ENCODE results near the gene UNC5B.
A peak's percentile ranks its signal among the peaks of the same experiment; 100 is the strongest.
"Not testable (repeated sequence)": the region's sequence is repeated elsewhere in the genome, so short reads cannot be mapped to it uniquely, and the experiment has no call there.

Gene UNC5B

GRCh38 chr10:71269301-71270288, 57.2 kb downstream of the UNC5B start:
- no peak for DNase-seq

GRCh38 chr10:71270301-71271220, 58.2 kb downstream of the UNC5B start:
- DNase-seq, result peak; percentile 23

DNA sequence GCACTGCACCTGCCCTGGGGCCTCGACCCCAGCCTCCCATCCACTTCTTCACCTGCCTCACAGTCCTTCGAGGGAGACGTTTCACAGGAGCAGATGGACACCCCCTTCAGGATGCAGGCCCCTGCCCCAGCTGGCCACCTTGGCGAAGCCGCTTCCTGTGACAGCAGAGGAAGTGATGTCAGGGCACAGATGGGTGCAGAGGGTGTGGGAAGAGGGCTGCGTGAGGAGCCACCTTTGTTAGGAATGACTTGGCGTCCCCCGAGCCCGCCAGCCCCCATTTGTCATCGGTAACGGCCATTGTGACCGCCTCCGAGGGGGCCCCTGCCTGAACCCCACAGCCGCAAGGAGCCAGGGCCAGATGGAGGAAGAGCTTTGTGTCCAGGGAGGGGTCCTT, 59.3 kb downstream of the UNC5B start:
- no peak for DNase-seq

DNA sequence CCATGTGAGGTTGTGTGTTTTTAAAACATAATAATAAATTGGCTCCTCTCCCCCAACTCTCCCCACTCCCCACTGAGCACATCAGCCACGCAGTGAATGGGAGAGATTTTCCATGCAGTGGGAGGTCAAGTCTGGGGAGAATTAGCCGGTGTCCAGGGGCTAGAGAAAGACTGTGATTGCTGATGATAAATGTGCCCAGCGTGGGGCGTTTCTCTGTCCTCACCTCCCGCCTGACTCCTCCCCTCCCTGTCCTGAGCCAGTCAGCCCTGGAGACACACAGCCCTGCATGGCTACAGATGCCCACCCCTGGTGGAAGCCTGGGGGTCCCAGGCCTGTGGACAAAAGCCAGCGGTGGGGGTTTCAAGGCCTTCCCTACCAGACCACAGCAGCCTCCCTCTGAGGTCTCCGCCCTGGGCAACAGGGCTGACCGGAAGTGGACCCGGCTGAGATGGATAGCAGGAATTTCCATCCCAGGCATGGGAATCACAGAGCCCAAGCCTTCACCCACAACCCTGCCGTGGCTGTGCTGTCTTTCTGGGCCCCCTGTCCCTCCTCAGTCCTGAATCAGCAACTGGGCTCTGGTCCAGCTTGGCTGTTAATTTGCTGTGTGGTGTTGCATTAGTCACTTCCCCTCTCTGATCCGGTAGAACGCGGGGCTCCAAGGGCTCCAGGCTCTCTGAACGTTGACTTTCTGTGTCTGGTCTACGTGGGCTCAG, 59.8 kb downstream of the UNC5B start:
- no peak for DNase-seq

DNA sequence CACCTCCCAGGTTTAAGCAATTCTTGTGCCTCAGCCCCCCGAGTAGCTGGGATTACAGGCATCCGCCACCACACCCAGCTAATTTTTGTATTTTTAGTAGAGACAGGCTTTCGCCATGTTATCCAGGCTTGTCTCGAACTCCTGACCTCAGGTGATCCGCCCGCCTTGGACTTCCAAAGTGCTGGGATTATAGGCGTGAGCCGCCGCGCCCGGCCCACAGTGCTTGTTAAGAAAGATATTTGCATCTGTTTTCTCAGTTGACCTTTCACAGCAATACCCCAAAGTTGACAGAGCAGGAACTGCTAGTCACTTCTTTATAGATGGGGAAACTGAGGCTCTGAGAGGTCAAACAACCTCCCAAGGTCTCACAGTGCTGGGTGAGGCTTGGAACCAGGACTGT, 60.6 kb downstream of the UNC5B start:
- not testable (repeated sequence) for DNase-seq

DNA sequence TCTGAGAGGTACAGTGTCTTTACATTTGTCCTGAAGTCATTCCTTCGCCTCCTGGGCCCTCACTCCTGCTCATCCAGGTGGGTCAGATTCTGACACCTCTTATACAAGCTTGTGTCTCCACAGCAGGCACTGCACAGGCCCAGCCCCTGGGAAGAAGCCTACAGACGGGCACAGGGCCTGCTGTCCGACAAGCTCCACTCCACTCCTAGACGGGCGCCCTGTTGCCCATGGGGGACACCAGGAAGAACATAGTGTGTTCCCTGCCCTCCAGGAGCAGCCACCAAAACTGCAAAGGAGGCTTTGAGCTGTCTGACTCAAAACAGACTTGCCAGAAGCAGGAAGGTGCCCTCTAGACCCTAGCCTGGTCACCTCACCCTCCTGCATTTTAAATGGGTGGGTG, 61.1 kb downstream of the UNC5B start:
- no peak for DNase-seq

DNA sequence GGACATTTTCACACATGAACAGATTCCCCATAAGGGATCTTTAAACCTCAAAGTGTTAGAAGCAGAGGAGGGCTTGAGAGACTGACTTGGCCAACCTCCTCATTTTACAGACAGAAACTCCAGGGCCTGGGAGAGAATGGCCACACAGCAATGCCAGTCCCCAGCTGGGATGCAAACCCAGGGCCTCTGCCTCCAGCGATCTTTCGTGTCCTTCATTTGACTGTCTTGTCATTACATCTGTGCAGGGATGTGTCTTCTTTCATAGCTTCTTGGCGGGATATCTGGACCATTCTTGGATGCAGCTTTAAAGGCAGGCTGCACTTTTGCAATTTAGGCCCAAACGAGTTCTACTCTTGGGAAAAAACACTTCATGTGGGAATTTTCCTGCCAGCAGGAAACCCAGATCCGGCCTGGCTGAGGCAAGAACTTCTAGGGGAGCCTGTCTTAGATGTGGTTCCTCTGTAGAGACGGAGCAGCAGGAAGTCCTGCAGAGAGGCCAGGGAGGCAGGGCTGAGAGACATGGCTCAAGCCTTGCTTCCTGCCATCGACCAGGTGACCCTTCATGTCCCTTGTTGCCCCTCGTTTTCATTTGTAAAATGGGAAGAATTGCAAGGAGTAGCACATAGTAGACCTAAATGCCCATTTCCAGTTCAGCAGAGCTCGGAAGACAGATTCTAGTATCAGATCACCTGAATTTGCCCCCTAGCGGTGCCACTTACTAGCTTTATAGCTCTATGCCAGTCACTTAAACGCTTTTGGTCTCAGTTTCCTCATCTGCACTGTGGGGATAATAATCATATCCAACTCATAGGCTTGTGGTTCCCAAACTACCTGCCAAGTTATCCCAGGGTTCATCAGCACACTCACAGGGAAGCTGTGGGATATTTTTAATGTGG, 62.8 kb downstream of the UNC5B start:
- DNase-seq, result no peak

DNA sequence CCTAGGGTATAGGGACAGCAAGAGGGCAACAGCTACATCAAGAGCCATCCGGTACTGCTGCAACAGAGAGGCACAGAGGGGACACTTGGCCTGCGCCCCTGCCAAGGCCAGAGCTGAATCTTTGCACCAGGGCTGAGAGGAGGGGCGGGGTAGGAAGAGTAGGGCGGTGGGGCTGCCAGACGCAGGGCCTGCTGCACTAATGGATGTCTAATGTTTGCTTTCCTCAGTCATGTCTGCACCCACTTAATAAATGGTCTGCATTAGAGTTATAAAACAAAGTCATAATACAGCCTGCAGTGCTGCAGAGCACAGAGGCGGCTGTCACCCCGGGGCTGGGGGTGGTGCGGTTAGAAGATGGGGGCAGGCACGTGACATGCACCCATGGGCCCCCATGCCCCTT, 64.5 kb downstream of the UNC5B start:
- DNase-seq, result no peak

- no peak for DNase-seq
These were observed 65.7 kb downstream of the UNC5B start for GRCh38 chr10:71277914-71278665.

DNA sequence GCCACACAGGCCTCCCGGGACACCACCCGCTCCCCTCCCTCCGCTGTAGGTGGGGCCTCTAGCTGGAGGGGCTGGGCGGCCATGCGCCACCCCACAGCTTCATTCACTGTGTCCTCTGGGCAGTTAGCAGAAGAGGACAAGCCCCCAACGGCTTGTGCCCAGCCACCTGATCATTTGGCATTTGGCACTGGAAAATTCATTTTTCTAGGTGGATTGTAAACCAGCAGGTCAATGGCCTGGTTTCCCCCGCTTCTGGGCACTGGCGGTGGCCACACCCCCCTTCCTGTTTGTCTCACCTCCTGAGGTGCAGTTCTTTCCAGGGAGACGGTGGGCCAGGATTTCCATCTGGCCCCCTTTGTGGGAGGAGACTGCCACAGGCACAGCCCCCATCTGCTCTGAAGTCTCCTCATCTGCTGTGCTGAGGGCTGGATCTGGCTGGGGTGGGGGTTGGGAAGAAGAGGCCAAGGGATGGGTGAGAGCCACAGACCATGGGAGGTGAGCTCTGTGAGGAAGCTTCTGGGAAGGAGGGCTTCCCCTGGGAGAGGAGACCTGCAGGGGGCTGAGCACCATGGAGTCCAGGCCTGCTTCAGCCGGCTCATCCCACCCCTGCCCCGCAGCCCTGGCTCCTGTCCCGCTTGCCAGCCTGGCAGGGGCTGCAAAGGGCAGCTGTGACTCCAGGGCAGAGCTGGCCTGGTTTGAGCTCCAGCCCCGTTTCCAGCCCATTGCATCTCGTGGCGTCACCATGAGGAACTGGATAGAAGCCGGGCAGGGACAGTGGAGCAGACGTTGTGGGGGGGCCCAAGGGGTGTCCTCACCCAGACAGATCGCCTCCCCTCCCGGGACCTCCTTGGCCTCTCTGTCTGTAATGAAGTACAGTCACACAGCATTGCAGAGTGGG, 66.6 kb downstream of the UNC5B start:
- DNase-seq, result no peak

- DNase-seq, result no peak
These were observed 67.3 kb downstream of the UNC5B start for GRCh38 chr10:71279590-71280170.

GRCh38 chr10:71280216-71280615, 67.8 kb downstream of the UNC5B start:
- no peak for DNase-seq

- DNase-seq, result no peak
These were observed 68.5 kb downstream of the UNC5B start for GRCh38 chr10:71280825-71281224.

- DNase-seq, result no peak
These were observed 69.4 kb downstream of the UNC5B start for GRCh38 chr10:71281646-71282322.

DNA sequence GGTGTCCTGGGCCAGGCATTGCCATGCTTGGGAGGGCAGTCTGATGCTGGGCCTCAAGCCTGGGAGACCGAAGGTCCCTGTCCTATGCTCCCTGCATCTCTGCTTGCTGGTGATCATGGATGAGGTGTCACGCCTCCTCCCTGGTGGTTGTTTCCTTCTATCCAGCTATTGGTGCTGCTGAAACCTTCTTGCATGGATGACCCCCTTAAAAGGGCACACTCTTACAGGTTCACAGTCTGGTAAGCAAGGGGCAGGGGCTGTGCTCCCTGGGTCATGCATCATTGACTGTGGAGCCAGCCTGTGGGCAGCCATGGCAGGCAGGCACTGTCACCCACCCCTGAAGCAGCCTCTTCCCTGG, 69.9 kb downstream of the UNC5B start:
- DNase-seq, result no peak

- DNase-seq, result no peak
These were observed 71.0 kb downstream of the UNC5B start for GRCh38 chr10:71283410-71283809.

GRCh38 chr10:71283876-71284275, 71.5 kb downstream of the UNC5B start:
- DNase-seq, result no peak

DNA sequence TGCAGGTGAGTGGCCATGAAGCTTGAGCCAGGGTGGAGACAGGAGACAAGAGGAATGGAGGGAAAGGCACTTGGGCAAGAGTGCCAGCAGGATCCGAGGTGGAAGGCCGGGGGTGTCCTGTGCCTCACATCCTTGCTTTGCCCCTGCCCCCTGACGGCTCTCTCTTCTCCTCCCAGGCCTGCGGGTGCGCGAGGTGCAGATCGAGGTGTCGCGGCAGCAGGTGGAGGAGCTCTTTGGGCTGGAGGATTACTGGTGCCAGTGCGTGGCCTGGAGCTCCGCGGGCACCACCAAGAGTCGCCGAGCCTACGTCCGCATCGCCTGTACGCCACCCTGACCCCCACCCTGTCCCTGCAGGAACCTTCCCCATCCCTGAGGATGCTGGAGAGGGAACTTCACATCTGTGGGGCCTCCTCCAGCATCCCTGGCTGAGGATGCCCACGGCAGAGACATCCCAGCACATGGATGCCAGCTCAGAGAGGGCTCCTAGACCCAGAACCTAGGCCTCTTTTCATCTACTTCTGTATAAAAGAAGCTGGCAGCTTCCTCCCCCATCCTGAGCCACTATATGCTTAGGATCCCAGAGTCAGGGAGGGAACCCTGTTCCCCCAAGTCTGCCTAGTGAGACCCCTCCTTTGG, 72.3 kb downstream of the UNC5B start:
- no peak for DNase-seq

- DNase-seq, result no peak
These were observed 72.8 kb downstream of the UNC5B start for GRCh38 chr10:71285180-71285545.

Measured in NCI-H1105 (cell line).